KBM-7 (cell line): ENCODE data around the gene ZBED2.
"Not testable (repeated sequence)": the region's sequence is repeated elsewhere in the genome, so short reads cannot be mapped to it uniquely, and the experiment has no call there.

Experiments used
- DNase-seq: peaks from one replicate; pipeline ENCODE4 v3.0.0-alpha.2; 2015
- in situ Hi-C: fragments of 300-500 bp; cut with MboI; formaldehyde crosslinking; loops from 2 replicates; pipeline ENCODE4 v1.14.3; 2020; ENCODE audit warnings: low sequenced_read_pairs, low pct_unique_long_range_greater_than_20kb, mixed read lengths

Gene ZBED2

GRCh38 chr3:111579495-111579894, 15.7 kb downstream of the ZBED2 start:
- DNase-seq: no peak
- in situ Hi-C loops: no loop called here

- in situ Hi-C loops: no loop called here
- no peak for DNase-seq
These were observed 16.3 kb downstream of the ZBED2 start for GRCh38 chr3:111578867-111579266.

- peak; percentile 61 for DNase-seq
- in situ Hi-C loops: no loop called here
These were observed 17.1 kb downstream of the ZBED2 start for GRCh38 chr3:111577798-111578685.

- no peak for DNase-seq
- in situ Hi-C loops: no loop called here
These were observed 18.0 kb downstream of the ZBED2 start for GRCh38 chr3:111577113-111577512.

GRCh38 chr3:111571907-111572460, 23.2 kb downstream of the ZBED2 start:
- no peak for DNase-seq
- in situ Hi-C loops: no loop called here

GRCh38 chr3:111571282-111571681, 23.9 kb downstream of the ZBED2 start:
- DNase-seq: no peak
- in situ Hi-C loops: no loop called here

GRCh38 chr3:111570404-111571030, 24.6 kb downstream of the ZBED2 start:
- DNase-seq: no peak

GRCh38 chr3:111568911-111569310, 26.2 kb downstream of the ZBED2 start:
- in situ Hi-C loops: no loop called here
- DNase-seq: no peak

More at GRCh38 chr3:111570404-111571030, 24.6 kb downstream of the ZBED2 start:
- in situ Hi-C loops: no loop called here

- DNase-seq: no peak
- in situ Hi-C loops: no loop called here
These were observed 26.8 kb downstream of the ZBED2 start for GRCh38 chr3:111568355-111568754.

GRCh38 chr3:111566844-111567243, 28.3 kb downstream of the ZBED2 start:
- in situ Hi-C loops: no loop called here
- DNase-seq: no peak

GRCh38 chr3:111561902-111562301, 33.2 kb downstream of the ZBED2 start:
- in situ Hi-C loops, DNase-seq: not testable (repeated sequence)

GRCh38 chr3:111548756-111549155, 46.4 kb downstream of the ZBED2 start:
- in situ Hi-C loops: no loop called here
- DNase-seq: no peak

GRCh38 chr3:111548092-111548491, 47.1 kb downstream of the ZBED2 start:
- no peak for DNase-seq
- in situ Hi-C loops: no loop called here

GRCh38 chr3:111547631-111548030, 47.5 kb downstream of the ZBED2 start:
- DNase-seq: peak; percentile 90
- in situ Hi-C loops: no loop called here

GRCh38 chr3:111545349-111545748, 49.8 kb downstream of the ZBED2 start:
- DNase-seq: no peak
- in situ Hi-C loops: no loop called here
